C4-2B (cell line): ENCODE data around the gene LRRN2.

Source experiments
- H3K27ac ChIP-seq: fragments of 450-650 bp; 2 replicates; pipeline ENCODE4 v1.5.1; 2017
- ZFX ChIP-seq: fragments of 450-650 bp; IDR thresholded peaks from 2 replicates; pipeline ENCODE4 v1.6.1; 2017
- TF ChIP-seq, protein P1 (sequence below): fragments of 450-650 bp; conservative IDR thresholded peaks from 2 replicates; pipeline ENCODE4 v1.5.1; 2017; ENCODE audit warnings: mild to moderate bottlenecking

LRRN2 gene

DNA sequence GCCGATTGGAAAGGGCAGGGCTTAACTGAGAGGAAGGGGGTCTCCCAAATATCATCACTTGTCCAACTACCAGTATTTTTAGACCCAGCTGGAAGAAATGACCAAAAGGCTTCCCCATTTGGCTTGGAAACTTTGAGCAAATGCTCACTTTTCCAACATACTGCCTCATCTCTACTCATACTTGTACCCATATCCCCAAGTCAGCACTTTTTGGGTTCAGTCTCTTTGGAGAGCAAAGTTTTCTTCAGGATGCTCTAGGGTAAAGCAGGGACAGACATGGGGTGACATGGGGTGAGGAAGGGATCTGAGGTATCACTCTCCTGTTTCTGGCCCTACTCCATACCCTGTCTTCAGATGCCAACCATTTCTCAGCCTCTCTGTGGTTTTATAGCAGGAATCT lies 27.2 kb downstream of the LRRN2 start:
- TF ChIP-seq ZFX: no peak
- TF ChIP-seq, protein P1, sequence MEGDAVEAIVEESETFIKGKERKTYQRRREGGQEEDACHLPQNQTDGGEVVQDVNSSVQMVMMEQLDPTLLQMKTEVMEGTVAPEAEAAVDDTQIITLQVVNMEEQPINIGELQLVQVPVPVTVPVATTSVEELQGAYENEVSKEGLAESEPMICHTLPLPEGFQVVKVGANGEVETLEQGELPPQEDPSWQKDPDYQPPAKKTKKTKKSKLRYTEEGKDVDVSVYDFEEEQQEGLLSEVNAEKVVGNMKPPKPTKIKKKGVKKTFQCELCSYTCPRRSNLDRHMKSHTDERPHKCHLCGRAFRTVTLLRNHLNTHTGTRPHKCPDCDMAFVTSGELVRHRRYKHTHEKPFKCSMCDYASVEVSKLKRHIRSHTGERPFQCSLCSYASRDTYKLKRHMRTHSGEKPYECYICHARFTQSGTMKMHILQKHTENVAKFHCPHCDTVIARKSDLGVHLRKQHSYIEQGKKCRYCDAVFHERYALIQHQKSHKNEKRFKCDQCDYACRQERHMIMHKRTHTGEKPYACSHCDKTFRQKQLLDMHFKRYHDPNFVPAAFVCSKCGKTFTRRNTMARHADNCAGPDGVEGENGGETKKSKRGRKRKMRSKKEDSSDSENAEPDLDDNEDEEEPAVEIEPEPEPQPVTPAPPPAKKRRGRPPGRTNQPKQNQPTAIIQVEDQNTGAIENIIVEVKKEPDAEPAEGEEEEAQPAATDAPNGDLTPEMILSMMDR: no peak
- H3K27ac ChIP-seq: no peak overlapping the region

DNA sequence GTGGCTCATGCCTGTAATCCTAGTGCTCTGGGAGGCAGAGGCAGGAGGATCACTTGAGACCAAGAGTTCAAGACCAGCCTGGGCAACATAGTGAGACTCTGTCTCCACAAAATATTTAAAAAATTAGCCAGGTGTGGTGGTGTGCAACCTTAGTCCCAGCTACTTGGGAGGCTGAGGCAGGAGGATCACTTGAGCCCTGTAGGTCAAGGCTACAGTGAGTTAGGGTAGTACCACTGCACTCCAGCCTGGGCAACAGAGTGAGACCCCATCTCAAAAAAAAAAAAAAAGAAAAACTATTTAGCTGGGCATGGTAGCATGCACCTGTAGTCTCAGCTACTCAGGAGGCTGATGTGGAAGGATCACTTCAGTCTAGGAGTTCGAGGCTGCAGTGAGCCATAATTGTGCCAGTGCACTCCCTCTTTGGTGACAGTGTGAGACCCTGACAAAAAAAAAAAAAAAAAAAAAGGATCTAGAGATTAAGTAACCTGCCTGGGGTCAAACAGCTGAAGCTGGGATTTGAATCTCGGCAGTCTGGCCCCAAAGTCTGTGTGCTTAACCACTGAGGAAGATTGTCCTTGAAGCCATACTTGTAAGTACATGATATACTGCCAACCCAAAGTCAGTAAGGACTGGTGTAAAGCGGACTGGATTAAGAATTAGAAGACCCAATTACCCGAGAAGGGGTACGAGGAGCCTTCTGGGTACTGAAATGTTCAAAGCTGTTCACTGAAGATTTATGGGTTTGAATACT lies 31.8 kb downstream of the LRRN2 start:
- no peak overlapping the region for H3K27ac ChIP-seq
- TF ChIP-seq, protein P1: no peak
- no peak for TF ChIP-seq ZFX

DNA sequence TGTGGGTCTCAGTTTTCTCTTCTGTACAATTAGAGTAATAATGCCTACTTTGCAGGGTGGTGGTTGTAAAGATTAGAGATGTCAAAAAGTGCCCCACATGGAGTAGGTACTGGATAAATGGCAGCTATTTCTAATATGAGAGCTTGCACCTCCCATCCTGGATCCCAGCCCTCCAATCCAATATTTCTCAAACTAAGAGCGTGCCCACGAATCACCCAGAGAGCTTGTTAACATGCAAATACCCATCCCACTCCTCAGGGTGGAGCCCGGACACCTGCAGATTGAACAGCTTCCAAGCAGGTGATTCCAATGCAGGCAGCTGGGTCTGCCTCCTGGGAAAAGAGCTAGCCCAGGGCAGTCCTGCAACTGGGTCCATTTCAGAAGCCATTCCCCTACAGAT lies 33.0 kb downstream of the LRRN2 start:
- no peak for TF ChIP-seq ZFX
- TF ChIP-seq, protein P1: no peak
- no peak overlapping the region for H3K27ac ChIP-seq

DNA sequence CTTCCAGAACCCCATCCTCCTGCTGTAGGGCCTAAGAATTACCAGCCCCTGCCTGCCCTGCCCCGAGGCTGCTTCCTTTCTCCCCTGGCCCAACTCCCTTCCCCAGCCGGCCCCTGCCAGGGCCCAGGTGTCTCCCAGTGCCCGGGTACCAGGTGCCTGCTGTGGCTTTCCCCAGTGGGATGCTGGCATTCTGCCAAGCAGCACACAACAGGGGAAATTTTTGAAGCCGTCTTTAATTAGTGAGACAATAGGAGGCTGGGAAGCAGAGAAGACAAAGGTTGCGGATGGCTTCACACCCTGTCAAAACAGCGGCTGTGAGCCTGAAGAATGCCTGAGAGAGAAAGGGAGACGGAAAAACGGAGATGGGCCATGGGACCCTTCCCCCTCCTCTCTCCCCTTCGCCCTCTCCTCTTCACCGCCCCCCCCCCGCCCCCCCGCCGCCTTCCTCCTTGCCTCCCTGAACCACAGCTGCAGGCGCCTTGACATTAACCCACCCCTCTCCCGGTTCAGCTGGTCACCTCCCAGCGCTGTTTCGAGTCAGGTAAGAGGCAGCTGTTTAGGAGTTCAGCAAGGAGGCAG lies 33.6 kb downstream of the LRRN2 start:
- H3K27ac ChIP-seq: no peak overlapping the region

DNA sequence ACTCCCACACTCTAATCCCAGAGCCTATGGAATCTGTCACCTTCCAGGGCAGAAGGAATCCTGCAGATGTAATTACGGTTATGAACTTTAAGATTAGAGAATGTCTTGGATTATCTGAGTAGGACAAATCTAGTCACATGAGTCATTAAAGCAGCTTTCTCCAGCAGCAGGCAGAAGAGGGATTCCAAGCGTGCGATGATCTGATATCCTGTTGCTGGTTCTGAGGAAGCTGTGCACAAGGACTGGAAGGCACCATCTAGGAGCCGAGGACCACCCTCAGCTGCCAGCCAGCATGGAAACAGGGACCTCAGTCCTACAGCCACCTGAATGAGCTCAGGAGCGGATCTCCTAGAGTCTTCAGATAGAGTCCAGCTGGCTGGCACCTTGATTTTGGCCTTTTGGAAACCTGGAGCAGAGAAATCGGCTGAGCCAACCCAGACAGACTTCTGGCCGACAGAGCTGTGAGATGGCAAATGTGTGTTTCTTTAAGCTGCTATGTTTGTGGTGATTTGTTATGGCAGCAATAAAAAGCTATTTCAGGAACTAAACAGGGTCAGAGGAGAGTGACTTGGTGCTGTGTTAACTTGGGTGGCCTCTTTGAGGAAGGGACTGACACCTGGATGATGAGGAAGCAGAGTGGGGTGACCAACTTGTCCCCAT lies 34.5 kb downstream of the LRRN2 start:
- H3K27ac ChIP-seq: no peak overlapping the region
- no peak for TF ChIP-seq ZFX
- TF ChIP-seq, protein P1: no peak

More for the DNA sequence above, 33.6 kb downstream of the LRRN2 start:
- TF ChIP-seq ZFX: no peak

DNA sequence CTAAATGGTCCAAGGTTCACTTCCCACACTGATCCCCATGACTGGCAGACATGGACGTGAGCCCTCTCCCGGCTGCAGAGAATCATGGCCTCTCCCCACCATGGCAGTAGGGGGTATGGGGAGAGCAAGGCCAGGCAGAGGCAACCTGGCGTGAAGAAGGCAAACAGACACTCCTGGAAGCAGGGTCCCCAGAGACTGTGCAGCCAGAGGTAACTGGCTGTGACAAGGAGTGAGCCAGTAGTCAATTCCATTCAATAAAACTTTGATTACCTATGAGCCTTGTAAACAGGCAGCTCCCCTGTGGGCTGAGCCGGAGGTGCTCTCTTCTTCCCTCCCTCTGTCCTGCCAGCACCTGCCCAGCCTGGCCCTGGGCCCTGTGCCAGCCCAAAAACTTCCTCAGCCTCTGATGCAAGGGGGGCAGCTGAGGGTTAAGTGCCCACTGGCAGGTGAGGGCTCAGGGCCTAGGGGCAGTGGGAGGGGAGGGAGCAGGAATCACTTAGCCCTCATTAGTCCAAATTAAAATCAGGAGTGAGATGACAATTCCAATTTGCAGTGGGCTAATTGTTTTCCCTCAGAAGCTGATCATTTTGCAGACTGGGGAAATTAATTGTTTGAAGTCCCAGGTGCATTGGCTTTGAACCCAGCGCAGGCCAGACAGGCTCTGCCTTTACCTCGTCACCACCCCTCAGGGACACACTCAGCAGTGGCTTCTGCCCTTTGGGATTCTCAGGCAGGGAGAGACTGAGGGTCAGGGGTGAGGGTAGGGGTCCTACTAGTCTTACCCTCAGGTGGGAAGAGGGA lies 35.6 kb downstream of the LRRN2 start:
- no peak overlapping the region for H3K27ac ChIP-seq

DNA sequence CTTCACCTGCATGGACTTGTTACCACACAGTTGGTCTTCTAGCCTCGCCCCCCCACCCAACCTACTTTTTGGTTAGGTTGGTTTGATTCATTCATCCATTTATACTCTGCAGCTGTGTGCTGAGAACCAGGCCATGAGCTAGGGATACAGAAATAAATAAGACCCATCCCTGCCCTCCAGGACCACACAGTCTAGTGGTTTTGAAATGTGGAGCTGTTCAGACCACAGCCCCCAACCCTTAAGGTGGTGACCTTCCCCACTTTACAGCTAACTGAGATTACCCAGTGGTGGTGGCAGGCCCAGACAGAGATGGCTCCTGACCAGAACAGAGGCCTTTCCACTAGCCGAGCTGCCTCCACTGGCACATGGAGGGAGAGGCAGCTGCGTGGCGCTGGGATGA lies 37.0 kb downstream of the LRRN2 start:
- H3K27ac ChIP-seq: no peak overlapping the region
- TF ChIP-seq, protein P1: no peak
- TF ChIP-seq ZFX: no peak

More for the DNA sequence above, 35.6 kb downstream of the LRRN2 start:
- no peak for TF ChIP-seq ZFX
- TF ChIP-seq, protein P1: no peak
